ENCODE data around the gene PPP2R5E. TPM values are rescaled to one million over a fixed set of nuclear protein-coding genes. Genes with fewer than 3 reads are reported as not detected.

Gene PPP2R5E
- polyA plus RNA-seq, 3 donors, result 8.9 to 26.3 (median 15.1) TPM

GRCh38 chr14:63573581-63573980 is 30.4 kb upstream of the PPP2R5E start:
- peaks cover 3% of the 10 kb centered on the region for H3K4me1 Mint-ChIP-seq
- DNase-seq, result no peak
- Histone ChIP-seq H3K9ac (ENCODE audit: insufficient read depth, low read length, poor library complexity, severe bottlenecking) (no peak overlapping the region), H4K20me1 (ENCODE audit: insufficient read depth, low read length) (no peaks in the 10 kb centered on the region), H3K36me3 (replicated peaks in 1 of 2; ENCODE audit: control insufficient read depth in 1 of 2, insufficient read depth in 2 of 2, low read length in 2 of 2) (no peaks in the 10 kb centered on the region), H3K4me1 (ENCODE audit: control insufficient read depth in 1 of 2, insufficient read depth in 2 of 2, low read length in 2 of 2) (no peaks in the 10 kb centered on the region), H3K4me2 (replicated peaks; ENCODE audit: extremely low read depth, low read length, poor library complexity, severe bottlenecking) (no peak overlapping the region), H3K79me2 (ENCODE audit: insufficient read depth, low read length) (no peaks in the 10 kb centered on the region), H3K27ac (ENCODE audit: low read depth in 1 of 2, low read length in 2 of 2) (no peak overlapping the region), H3K27me3 (ENCODE audit: control insufficient read depth in 2 of 2, insufficient read depth in 2 of 2, low read length in 2 of 2) (no peaks in the 10 kb centered on the region), H3K9me3 (replicated peaks in 1 of 2; ENCODE audit: control insufficient read depth in 1 of 2, insufficient read depth in 1 of 2, low read length in 2 of 2) (no peaks in the 10 kb centered on the region), H2AFZ (ENCODE audit: insufficient read depth, low read depth, low read length, poor library complexity, severe bottlenecking) (no peak overlapping the region), H3K4me3 (replicated peaks in 1 of 3; ENCODE audit: low read depth in 2 of 3, low read length in 3 of 3) (no peak overlapping the region)
- peaks cover 0 to 12% (median 4%) of the 10 kb centered on the region in 3 donors for H3K27me3 Mint-ChIP-seq (ENCODE audit: low read depth in 3 of 3)
- no peak overlapping the region for H3K27ac Mint-ChIP-seq
- peaks cover 0 to 4% (median 0%) of the 10 kb centered on the region in 7 donors for H3K9me3 Mint-ChIP-seq
- intact Hi-C loops (cut with micrococcal nuclease), result no loop called here
- WGBS (ENCODE audit: insufficient coverage), result no CpG with 5 or more reads among the region's 4 CpGs
- H3K36me3 Mint-ChIP-seq, result no peaks in the 10 kb centered on the region
- TF ChIP-seq, protein P1, sequence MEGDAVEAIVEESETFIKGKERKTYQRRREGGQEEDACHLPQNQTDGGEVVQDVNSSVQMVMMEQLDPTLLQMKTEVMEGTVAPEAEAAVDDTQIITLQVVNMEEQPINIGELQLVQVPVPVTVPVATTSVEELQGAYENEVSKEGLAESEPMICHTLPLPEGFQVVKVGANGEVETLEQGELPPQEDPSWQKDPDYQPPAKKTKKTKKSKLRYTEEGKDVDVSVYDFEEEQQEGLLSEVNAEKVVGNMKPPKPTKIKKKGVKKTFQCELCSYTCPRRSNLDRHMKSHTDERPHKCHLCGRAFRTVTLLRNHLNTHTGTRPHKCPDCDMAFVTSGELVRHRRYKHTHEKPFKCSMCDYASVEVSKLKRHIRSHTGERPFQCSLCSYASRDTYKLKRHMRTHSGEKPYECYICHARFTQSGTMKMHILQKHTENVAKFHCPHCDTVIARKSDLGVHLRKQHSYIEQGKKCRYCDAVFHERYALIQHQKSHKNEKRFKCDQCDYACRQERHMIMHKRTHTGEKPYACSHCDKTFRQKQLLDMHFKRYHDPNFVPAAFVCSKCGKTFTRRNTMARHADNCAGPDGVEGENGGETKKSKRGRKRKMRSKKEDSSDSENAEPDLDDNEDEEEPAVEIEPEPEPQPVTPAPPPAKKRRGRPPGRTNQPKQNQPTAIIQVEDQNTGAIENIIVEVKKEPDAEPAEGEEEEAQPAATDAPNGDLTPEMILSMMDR (IDR thresholded peaks at IDR 0.05), result no peak
- H3K4me3 Mint-ChIP-seq, result no peak overlapping the region

DNA sequence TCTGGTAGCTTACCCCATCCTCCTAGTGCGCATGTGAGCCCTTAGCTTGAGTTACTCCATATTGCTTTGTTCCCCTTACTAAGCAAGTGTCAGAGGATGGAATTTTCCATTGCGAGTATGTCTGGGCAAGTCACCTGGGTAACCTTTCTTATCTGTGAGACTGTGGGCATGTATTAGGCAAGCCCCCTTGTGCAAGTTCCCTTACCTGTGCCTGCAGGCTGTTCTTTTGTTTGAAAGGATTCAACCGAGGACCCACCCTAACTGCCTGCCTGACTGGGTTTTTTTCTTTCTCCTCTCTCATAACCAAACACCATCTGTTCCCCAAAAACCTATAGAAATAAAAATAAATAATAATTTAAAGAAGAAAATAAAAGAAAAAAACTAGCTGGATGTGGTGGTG is 22.3 kb upstream of the PPP2R5E start:
- no peaks in the 10 kb centered on the region for H4K20me1 ChIP-seq (ENCODE audit: insufficient read depth, low read length)
- Mint-ChIP-seq H3K4me3 (no peak overlapping the region), H3K36me3 (no peaks in the 10 kb centered on the region), H3K27me3 (ENCODE audit: low read depth in 3 of 3) (peaks cover 4 to 20% (median 9%) of the 10 kb centered on the region in 3 donors), H3K4me1 (peaks cover 19% of the 10 kb centered on the region), H3K9me3 (peaks cover 0 to 5% (median 1%) of the 10 kb centered on the region in 7 donors), H3K27ac (no peak overlapping the region)
- 100% methylated on average over 1 of the region's 3 CpGs for WGBS (ENCODE audit: insufficient coverage)
- no peaks in the 10 kb centered on the region for H3K27me3 ChIP-seq (ENCODE audit: control insufficient read depth in 2 of 2, insufficient read depth in 2 of 2, low read length in 2 of 2)
- H3K4me3 ChIP-seq (replicated peaks in 1 of 3; ENCODE audit: low read depth in 2 of 3, low read length in 3 of 3), result no peak overlapping the region
- intact Hi-C loops (cut with micrococcal nuclease), result no loop called here
- H2AFZ ChIP-seq (ENCODE audit: insufficient read depth, low read depth, low read length, poor library complexity, severe bottlenecking), result no peak overlapping the region
- no peak overlapping the region for H3K4me2 ChIP-seq (replicated peaks; ENCODE audit: extremely low read depth, low read length, poor library complexity, severe bottlenecking)
- no peaks in the 10 kb centered on the region for H3K9me3 ChIP-seq (replicated peaks in 1 of 2; ENCODE audit: control insufficient read depth in 1 of 2, insufficient read depth in 1 of 2, low read length in 2 of 2)
- no peaks in the 10 kb centered on the region for H3K36me3 ChIP-seq (replicated peaks in 1 of 2; ENCODE audit: control insufficient read depth in 1 of 2, insufficient read depth in 2 of 2, low read length in 2 of 2)
- no peak overlapping the region for H3K27ac ChIP-seq (ENCODE audit: low read depth in 1 of 2, low read length in 2 of 2)
- DNase-seq, result no peak
- TF ChIP-seq, protein P1 (IDR thresholded peaks at IDR 0.05), result no peak
- no peaks in the 10 kb centered on the region for H3K79me2 ChIP-seq (ENCODE audit: insufficient read depth, low read length)
- peaks cover 14 to 17% of the 10 kb centered on the region in 2 donors for H3K4me1 ChIP-seq (ENCODE audit: control insufficient read depth in 1 of 2, insufficient read depth in 2 of 2, low read length in 2 of 2)
- H3K9ac ChIP-seq (ENCODE audit: insufficient read depth, low read length, poor library complexity, severe bottlenecking), result no peak overlapping the region
